ENCODE data around the gene THAP7. TPM values are rescaled to one million over a fixed set of nuclear protein-coding genes. Genes with fewer than 3 reads are reported as not detected.

Gene THAP7
- total and polyA plus RNA-seq, 12 donors: 15.7 to 189 (median 48.6) TPM

DNA sequence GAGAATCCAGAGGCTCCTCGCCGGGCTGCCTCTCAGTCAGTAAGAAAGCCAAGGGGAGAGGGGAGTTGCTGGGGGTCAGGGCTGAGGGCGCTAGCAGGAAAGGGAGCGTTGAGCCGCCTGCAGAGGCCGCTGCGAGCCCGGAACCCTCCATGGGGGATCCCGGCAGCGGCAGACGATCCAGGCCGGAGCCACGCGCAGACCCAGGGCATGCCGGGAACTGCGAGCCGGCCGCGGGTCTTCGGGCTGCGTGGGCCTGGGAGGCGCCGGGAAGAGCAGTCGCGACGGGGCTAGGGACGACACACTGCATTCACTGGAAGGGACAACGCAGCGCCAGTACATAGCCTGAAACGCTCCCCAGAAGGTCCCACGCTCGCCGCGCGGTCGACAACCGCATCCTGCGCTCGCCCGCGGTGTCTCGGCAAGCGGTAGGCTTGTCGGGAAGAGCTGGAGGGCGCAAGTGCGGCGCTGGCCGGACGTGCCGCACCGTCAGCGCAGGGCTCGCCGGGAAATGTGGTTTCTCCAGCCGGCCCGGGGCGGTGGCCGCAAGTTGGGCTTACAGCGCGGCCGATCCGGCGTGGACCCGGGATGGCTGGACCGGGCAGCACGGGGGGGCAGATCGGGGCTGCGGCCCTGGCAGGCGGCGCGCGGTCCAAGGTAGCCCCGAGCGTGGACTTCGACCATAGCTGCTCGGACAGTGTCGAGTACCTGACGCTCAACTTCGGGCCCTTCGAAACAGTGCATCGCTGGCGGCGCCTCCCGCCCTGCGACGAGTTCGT is 19.9 kb downstream of the THAP7 start, which contains the start of gene LZTR1:
LZTR1 (plus strand) TSS at position 511 of the 776 bp plus-strand sequence; CDS start at position 586, 75 bp downstream.
- peak within 1 kb of the TSS; percentile 21 to 75 (median 69) for H3K4me3 ChIP-seq
- H3K4me1 ChIP-seq (replicated peaks in 1 of 2): peaks cover 26 to 37% of the 10 kb centered on the region in 2 donors
- H3K27me3 ChIP-seq: no peaks in the 10 kb centered on the region
- H3K9me3 ChIP-seq (replicated peaks in 1 of 3): peaks cover 0 to 4% (median 0%) of the 10 kb centered on the region in 3 donors
- intact Hi-C loops (cut with DNase I): no loop called here
- peak; percentile 72 to 87 (median 82) for DNase-seq
- H3K27ac ChIP-seq: peak within 1 kb of the TSS; percentile 57 to 93 (median 86)
- TF ChIP-seq, protein P1, sequence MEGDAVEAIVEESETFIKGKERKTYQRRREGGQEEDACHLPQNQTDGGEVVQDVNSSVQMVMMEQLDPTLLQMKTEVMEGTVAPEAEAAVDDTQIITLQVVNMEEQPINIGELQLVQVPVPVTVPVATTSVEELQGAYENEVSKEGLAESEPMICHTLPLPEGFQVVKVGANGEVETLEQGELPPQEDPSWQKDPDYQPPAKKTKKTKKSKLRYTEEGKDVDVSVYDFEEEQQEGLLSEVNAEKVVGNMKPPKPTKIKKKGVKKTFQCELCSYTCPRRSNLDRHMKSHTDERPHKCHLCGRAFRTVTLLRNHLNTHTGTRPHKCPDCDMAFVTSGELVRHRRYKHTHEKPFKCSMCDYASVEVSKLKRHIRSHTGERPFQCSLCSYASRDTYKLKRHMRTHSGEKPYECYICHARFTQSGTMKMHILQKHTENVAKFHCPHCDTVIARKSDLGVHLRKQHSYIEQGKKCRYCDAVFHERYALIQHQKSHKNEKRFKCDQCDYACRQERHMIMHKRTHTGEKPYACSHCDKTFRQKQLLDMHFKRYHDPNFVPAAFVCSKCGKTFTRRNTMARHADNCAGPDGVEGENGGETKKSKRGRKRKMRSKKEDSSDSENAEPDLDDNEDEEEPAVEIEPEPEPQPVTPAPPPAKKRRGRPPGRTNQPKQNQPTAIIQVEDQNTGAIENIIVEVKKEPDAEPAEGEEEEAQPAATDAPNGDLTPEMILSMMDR (IDR thresholded peaks at IDR 0.05): peak in 5 of 6 experiments; percentile 26 to 51 (median 46)
- TF ChIP-seq POLR2A (IDR thresholded peaks at IDR 0.05): peak; percentile 84 to 94
- peaks cover 0 to 13% of the 10 kb centered on the region in 2 donors for H3K36me3 ChIP-seq (replicated peaks in 1 of 2)
- WGBS, 4 donors: 0 to 1% (median 0%) methylated on average over 34 to 87 of the region's 87 CpGs; no CpG with 5 or more reads in 1 of the 4 donors

DNA sequence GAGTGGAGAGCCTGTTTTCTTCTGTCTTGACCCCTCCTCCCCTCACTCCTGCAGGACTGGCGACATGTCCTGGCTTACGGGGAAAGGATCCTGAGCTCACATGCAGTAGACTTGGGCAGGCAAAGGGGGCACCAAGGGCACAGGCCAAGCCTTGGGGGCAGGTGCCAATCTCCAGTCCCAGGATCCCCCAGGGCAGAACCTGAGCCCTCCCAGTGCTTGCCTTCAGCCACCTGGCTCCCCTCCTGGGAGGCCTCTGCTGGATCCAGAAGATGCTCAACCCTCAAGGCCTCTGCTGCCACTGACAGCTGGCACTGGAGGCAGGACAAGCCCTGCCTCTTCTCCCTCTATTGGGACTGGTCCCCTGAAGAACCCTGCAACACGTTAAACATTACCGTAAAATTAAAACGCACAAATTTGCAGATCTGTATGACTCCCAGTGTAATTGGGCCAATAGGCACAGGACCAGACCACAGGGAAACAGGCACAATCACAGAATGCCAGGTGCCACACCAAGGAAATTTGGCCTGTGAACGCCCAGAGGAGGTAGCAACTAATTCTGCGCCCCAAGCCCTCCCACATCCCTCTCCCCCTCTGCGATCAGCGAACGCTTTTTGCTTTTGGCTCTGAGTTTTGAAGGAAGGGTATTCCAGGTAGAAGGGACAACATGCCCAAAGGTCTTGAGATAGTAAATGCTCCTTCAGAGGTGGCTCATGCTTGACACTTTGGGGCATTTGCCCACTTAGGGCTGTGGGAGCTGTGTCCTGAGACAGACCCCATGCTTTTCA is 20.8 kb downstream of the THAP7 start:
- TF ChIP-seq, protein P1 (IDR thresholded peaks at IDR 0.05): no peak
- TF ChIP-seq POLR2A (IDR thresholded peaks at IDR 0.05): no peak
- Histone ChIP-seq H3K36me3 (replicated peaks in 1 of 2) (peaks cover 0 to 7% of the 10 kb centered on the region in 2 donors), H3K9me3 (replicated peaks in 1 of 3) (peaks cover 0 to 4% (median 0%) of the 10 kb centered on the region in 3 donors), H3K4me3 (peak overlapping the region in 2 of 4 donors; percentile 73 to 75), H3K27ac (peak overlapping the region; percentile 57 to 93 (median 86)), H3K4me1 (replicated peaks in 1 of 2) (peaks cover 26 to 37% of the 10 kb centered on the region in 2 donors), H3K27me3 (no peaks in the 10 kb centered on the region)
- WGBS, 4 donors: 57 to 67% (median 63%) methylated on average over 8 to 10 of the region's 10 CpGs
- intact Hi-C loops (cut with DNase I): no loop called here
- DNase-seq: no peak

DNA sequence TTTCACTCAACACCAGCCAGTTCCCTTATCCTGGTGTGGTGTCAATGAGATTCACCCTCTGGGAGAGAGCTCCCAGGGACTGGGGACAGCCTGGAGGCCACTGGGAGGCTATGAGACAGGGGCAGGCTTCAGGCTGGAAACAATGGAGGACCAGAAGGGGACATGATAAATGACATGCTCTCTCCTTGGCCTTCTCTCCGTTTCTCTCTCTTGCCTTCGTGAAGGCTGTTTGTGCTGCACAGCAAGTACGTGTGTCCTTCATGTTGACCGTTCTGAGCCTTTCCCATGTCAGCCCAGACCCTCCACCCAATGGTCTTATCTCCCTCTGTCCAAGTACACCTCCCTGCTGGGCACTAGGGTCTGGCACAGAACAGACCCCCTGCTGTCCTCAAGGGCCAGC is 21.4 kb downstream of the THAP7 start:
- WGBS, 4 donors: 47 to 55% (median 52%) methylated on average over 3 to 4 of the region's 4 CpGs
- H3K27ac ChIP-seq: no peak overlapping the region
- H3K4me3 ChIP-seq: no peak overlapping the region
- DNase-seq: no peak
- peaks cover 0 to 3% of the 10 kb centered on the region in 2 donors for H3K36me3 ChIP-seq (replicated peaks in 1 of 2)
- no peaks in the 10 kb centered on the region for H3K27me3 ChIP-seq
- intact Hi-C loops (cut with DNase I): no loop called here
- no peak for TF ChIP-seq POLR2A (IDR thresholded peaks at IDR 0.05)
- TF ChIP-seq, protein P1 (IDR thresholded peaks at IDR 0.05): no peak
- peaks cover 26 to 37% of the 10 kb centered on the region in 2 donors for H3K4me1 ChIP-seq (replicated peaks in 1 of 2)
- peaks cover 0 to 4% (median 0%) of the 10 kb centered on the region in 3 donors for H3K9me3 ChIP-seq (replicated peaks in 1 of 3)

DNA sequence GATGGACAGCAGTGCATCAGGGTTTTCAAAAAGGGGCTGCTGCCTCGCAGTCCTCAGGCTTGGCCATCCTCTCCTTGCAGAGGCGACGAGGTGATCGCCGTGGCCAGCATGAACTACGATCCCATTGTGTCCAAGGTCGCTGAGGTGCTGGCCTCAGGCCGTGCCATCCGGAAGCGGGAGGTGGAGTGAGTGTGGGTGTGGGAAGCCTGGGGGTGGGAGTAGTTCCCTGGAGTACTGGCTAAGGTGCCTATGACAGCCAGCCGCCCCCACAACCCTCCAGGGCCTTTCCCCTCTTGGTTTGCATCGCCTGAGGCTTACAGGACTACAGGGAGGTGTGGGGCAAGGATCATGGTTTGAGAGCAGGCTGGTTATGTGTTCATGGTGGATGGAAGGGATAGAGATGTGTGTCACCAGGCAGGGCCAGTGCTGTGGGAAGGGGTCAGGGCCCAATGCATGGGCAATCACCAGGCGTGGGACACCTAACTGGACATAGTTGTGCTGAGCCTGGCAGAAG is 21.9 kb downstream of the THAP7 start:
- peak overlapping the region in 1 of 4 donors; percentile 53 for H3K4me3 ChIP-seq
- peaks cover 0 to 4% (median 0%) of the 10 kb centered on the region in 3 donors for H3K9me3 ChIP-seq (replicated peaks in 1 of 3)
- TF ChIP-seq, protein P1 (IDR thresholded peaks at IDR 0.05): no peak
- no peak for TF ChIP-seq POLR2A (IDR thresholded peaks at IDR 0.05)
- no peaks in the 10 kb centered on the region for H3K36me3 ChIP-seq (replicated peaks in 1 of 2)
- peaks cover 26 to 37% of the 10 kb centered on the region in 2 donors for H3K4me1 ChIP-seq (replicated peaks in 1 of 2)
- WGBS, 4 donors: 22 to 37% (median 34%) methylated on average over 12 to 13 of the region's 13 CpGs
- H3K27ac ChIP-seq: peak overlapping the region in 1 of 5 donors; percentile 31
- H3K27me3 ChIP-seq: no peaks in the 10 kb centered on the region
- DNase-seq: no peak
- intact Hi-C loops (cut with DNase I): no loop called here

Measured in adrenal gland (tissue), 12 donors.